Measurements from ENCODE around the gene GATA5. TPM values are rescaled to one million over a fixed set of nuclear protein-coding genes. Genes with fewer than 3 reads are reported as not detected.
A peak's percentile ranks its signal among the peaks of the same experiment; 100 is the strongest.

GATA5 gene
- total RNA-seq, 1 experiment from 2014 or later = not detected

DNA sequence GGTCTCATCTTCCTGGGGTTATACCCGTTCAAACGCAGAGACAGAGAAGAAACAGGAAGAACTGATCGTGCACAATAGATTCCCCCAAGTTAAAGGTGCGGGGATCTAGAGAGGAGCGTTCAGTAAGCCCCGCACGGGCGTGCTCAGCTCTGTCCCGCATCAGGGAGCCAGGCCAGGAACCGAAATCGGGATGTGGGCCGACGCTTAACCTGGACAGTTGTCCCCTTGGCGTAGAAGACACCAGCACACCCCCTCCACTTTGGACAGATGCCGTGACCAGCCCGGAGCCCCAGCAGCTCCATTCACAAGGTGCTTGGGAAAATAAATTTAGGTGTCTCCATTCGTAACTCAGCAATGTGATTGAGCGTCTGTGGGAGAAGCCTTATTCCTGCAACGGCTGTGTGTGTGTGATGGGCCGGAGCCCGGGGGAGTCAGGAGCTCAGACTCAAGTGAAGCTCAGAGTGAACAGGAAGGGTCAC lies 24.0 kb upstream of the GATA5 start:
- no TSS peak for BruUV-seq (replicated peaks)
- Histone ChIP-seq H3K9me2 (ENCODE audit: insufficient read depth) (no peaks in the 10 kb centered on the region), H2AFZ (ENCODE audit: low read depth, low read length, poor library complexity, severe bottlenecking) (peak overlapping the region; percentile 5), H4K20me1 (ENCODE audit: insufficient read depth) (no peaks in the 10 kb centered on the region), H3K27ac (ENCODE audit: low read depth, low read length) (no peak overlapping the region), H3K4me2 (ENCODE audit: low read length) (peak overlapping the region; percentile 36), H3K9me3 (ENCODE audit: control insufficient read depth in 1 of 2, insufficient read depth in 1 of 2, low read depth in 1 of 2, low read length in 2 of 2) (no peaks in the 10 kb centered on the region), H3K27me3 (ENCODE audit: insufficient read depth, low read length) (no peaks in the 10 kb centered on the region), H3K9ac (ENCODE audit: low read length) (0 out of 2 replicates have a peak overlapping the region, but pooled peaks have one; percentile 2), H3K4me1 (ENCODE audit: control insufficient read depth in 1 of 2, insufficient read depth in 2 of 2, low read length in 2 of 2) (peaks cover 6 to 20% of the 10 kb centered on the region in 2 experiments; a peak in 3 of 4 replicates), H3K4me3 (replicated peaks in 1 of 2; ENCODE audit: low read depth in 1 of 2, low read length in 2 of 2) (no peak overlapping the region), H3K36me3 (ENCODE audit: control insufficient read depth in 1 of 2, insufficient read depth in 2 of 2, low read length in 2 of 2) (no peaks in the 10 kb centered on the region), H3K79me2 (ENCODE audit: insufficient read depth, low read length) (no peaks in the 10 kb centered on the region)
- TF ChIP-seq, protein P1, sequence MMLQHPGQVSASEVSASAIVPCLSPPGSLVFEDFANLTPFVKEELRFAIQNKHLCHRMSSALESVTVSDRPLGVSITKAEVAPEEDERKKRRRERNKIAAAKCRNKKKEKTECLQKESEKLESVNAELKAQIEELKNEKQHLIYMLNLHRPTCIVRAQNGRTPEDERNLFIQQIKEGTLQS (IDR thresholded peaks at IDR 0.05) = no peak
- TF ChIP-seq FOSL1 (IDR thresholded peaks at IDR 0.05; ENCODE audit: low read depth) (no peak), ELF1 (IDR thresholded peaks at IDR 0.05; ENCODE audit: borderline replicate concordance, low read depth) (no peak), SIN3A (IDR thresholded peaks at IDR 0.05; ENCODE audit: low read depth) (no peak), EGR1 (IDR thresholded peaks at IDR 0.05; ENCODE audit: low read depth) (no peak)
- TF ChIP-seq, protein P2, sequence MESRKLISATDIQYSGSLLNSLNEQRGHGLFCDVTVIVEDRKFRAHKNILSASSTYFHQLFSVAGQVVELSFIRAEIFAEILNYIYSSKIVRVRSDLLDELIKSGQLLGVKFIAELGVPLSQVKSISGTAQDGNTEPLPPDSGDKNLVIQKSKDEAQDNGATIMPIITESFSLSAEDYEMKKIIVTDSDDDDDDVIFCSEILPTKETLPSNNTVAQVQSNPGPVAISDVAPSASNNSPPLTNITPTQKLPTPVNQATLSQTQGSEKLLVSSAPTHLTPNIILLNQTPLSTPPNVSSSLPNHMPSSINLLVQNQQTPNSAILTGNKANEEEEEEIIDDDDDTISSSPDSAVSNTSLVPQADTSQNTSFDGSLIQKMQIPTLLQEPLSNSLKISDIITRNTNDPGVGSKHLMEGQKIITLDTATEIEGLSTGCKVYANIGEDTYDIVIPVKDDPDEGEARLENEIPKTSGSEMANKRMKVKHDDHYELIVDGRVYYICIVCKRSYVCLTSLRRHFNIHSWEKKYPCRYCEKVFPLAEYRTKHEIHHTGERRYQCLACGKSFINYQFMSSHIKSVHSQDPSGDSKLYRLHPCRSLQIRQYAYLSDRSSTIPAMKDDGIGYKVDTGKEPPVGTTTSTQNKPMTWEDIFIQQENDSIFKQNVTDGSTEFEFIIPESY (IDR thresholded peaks at IDR 0.05; ENCODE audit: extremely low read depth, insufficient replicate concordance, low read length) = no peak
- DNase-seq (ENCODE audit: low read depth, low spot score) (no peak), ATAC-seq (peak; percentile 29)
- ChIA-PET CTCF (interaction anchor here (0.8 to 1.8 kb wide), 14 partner anchors 8 to 378 kb away, joined by 3 to 28 read pairs (median 4); no protein-coding TSS in a partner anchor), POLR2A (interaction anchor here (0.6 to 1.4 kb wide), 2 partner anchors 117 to 134 kb away, joined by 3 to 4 read pairs; no protein-coding TSS in a partner anchor), RAD21 (ENCODE audit: low non-redundant PET in 1 of 2, low total read pairs in 2 of 2, uncharacterized antibody in 2 of 2, unreplicated experiment in 2 of 2) (interaction anchor here (0.6 to 1.7 kb wide), 3 partner anchors 72 to 117 kb away, joined by 4 to 11 read pairs (median 6); partner anchors contain the start of gene RBBP8NL (in 1 of the 2))
- intact Hi-C loops (cut with micrococcal nuclease) = loop anchor here (1.0 to 5.0 kb wide), 2 partner anchors 117 to 293 kb away; no protein-coding TSS in a partner anchor
